IgD-negative memory B cell (primary cell): Measurements from ENCODE around the gene FAM222A. TPM values are rescaled to one million over a fixed set of nuclear protein-coding genes. Genes with fewer than 3 reads are reported as not detected.

ENCODE experiments used
- H3K27ac Mint-ChIP-seq, 3 donors: one replicate each; pipeline ENCODE4 v1.8.0; 2020 to 2022; ENCODE audit warnings: mild to moderate bottlenecking in 3 of 3, mixed read lengths in 3 of 3, moderate library complexity in 1 of 3
- H3K27me3 Mint-ChIP-seq: one replicate; pipeline ENCODE4 v1.8.0; 2021; ENCODE audit warnings: mixed read lengths
- H3K36me3 Mint-ChIP-seq: one replicate; pipeline ENCODE4 v1.8.0; 2020; ENCODE audit warnings: mild to moderate bottlenecking, mixed read lengths
- H3K4me1 Mint-ChIP-seq, 3 donors: one replicate each; pipeline ENCODE4 v1.8.0; 2020 to 2022; ENCODE audit warnings: mixed read lengths in 3 of 3, mild to moderate bottlenecking in 1 of 3
- H3K4me3 Mint-ChIP-seq, 4 donors: one replicate each; pipeline ENCODE4 v1.8.0; 2020 to 2022; ENCODE audit warnings: mild to moderate bottlenecking in 4 of 4, mixed read lengths in 4 of 4, moderate library complexity in 3 of 4
- H3K9me3 Mint-ChIP-seq, 3 donors: one replicate each; pipeline ENCODE4 v1.8.0; 2020 to 2021; ENCODE audit warnings: mixed read lengths in 3 of 3, mild to moderate bottlenecking in 1 of 3
- polyA plus RNA-seq: library from polyadenylated mRNA; unstranded; fragments of 300-500 nt; fragmentation: Illumina TruSeq; gene quantifications from one replicate; pipeline ENCODE4 v1.2.3, GENCODE V29; 2021

Gene FAM222A
- polyA plus RNA-seq, 1 donor from 2014 or later = 0.10 TPM

DNA sequence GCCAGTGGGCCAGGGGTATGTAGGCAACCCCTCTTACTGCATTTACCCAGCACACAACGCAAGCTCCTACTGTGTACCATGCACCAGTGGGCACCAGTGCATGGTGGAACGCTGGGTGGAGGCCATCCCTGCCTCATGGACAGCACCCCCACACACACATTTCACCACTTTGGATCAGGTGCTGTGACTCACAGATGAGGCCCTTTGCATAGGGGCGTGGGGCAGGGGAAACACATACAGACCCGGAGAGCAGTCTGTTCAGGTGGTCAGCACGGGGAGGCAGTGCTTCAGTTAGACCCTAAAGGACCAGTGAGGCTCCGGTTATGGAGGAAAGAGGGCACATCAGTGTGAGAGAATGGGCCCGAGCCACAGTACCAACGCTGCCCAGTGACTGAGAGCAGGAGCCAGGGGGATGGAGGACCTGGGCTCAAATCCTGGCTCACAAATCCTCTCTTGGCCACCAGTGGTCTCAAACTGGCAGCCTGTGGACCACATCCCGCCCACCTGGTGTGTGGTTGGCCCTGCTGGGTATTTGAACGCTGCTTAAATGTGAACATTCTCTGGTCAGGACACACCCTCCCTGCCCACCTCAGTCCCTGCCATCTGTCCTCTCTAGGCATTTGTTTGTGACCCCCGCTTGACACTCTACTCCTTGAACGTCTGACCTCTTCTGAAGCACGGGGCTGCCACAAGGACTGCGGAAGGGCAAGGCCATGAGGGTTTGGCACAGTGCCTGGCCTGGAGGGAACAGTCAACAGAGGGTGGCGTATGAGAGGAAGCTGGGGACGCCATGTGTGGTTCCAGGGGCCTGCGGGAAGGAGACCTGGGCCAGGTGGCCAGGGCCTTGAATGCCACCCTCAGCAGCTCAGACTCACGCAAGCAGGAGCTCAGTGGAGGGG is 46.7 kb downstream of the FAM222A start:
- Mint-ChIP-seq H3K27ac (peak overlapping the region in 1 of 3 donors; percentile 71), H3K4me1 (no peaks in the 10 kb centered on the region)

DNA sequence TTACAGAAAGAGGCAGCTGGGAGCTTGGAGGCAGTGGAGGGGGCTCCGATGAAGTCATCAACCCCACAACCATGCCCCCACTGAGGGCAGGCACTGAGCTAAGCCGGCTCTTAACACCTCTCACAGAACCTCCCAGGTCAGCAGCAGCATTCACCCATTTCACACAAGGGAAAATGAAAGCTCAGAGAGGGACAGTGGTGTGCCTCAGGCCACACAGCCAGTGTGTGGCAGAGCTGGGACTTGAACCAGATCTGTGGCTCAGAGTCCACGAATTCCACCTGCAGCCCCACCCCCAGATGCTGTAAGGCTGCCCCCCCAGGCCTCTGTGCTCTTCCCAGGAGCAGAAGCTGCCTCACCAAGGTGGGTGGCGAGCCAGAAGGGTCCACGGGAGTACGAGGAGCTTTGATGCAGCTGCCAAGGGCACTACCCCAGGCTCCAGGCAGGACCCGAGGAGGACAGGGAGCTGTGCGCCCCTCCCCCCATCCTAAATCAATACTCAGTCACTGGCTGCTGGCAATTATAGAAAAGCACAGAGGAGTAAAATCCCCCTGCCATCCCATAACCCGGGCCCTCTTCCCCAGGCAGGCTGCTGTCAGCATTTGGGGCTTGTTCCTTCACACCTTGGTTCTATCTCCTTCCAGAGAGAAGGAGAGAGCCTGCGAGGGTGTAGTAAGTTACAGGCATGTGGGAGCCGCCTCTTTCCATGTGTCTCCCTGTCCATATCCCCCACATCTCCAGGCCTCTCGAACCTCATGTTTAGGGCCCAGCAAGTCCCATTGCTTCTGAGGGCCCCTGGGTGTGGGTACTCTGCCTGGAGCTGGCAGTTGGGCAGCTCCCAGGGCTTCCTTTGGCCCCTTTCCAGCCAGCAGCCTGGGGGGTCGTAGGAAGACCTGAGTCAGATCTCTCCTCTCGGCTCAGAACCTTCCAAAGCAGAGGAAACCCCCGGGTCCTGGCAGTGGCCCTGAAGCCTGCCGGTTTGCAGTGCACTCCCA is 47.6 kb downstream of the FAM222A start:
- Mint-ChIP-seq H3K27ac (no peak overlapping the region), H3K9me3 (peaks cover 2 to 14% (median 10%) of the 10 kb centered on the region in 3 donors), H3K36me3 (no peaks in the 10 kb centered on the region), H3K4me3 (no peak overlapping the region), H3K4me1 (no peaks in the 10 kb centered on the region), H3K27me3 (peaks cover 2% of the 10 kb centered on the region)

More for the DNA sequence above, 46.7 kb downstream of the FAM222A start:
- Mint-ChIP-seq H3K4me3 (no peak overlapping the region), H3K36me3 (no peaks in the 10 kb centered on the region), H3K27me3 (peaks cover 2% of the 10 kb centered on the region), H3K9me3 (peaks cover 7 to 18% (median 13%) of the 10 kb centered on the region in 3 donors)

DNA sequence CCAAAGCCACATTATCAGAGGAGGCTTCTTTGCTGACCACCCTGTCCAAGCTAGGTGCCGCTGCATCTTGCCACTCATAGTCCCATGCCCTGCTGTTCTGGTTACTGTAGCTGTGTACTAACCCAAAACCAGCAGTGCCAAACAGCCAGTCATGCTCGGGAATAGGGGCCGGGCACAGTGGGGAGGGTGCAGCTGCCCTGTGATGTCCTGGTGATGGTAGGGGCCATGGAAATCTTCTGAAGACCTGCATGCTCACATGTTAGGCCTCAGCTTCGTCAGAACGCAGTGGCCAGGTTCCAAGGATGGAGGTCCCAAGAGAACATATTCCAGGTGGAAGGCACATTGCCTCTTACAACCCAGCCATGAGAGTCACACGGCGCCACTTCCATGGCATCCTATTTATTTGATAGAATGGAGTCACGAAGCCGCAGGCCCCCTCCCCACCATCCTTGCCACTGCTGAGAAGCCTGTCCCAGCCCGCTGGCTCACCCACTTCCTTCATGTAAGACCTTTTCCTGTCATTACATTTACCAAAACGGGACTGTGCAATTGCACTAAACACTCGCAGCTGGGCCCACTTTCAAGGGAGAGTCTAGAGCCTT is 48.5 kb downstream of the FAM222A start:
- Mint-ChIP-seq H3K9me3 (peaks cover 0 to 5% (median 3%) of the 10 kb centered on the region in 3 donors), H3K27ac (no peak overlapping the region), H3K36me3 (no peaks in the 10 kb centered on the region), H3K27me3 (peaks cover 2% of the 10 kb centered on the region), H3K4me3 (no peak overlapping the region), H3K4me1 (no peaks in the 10 kb centered on the region)

DNA sequence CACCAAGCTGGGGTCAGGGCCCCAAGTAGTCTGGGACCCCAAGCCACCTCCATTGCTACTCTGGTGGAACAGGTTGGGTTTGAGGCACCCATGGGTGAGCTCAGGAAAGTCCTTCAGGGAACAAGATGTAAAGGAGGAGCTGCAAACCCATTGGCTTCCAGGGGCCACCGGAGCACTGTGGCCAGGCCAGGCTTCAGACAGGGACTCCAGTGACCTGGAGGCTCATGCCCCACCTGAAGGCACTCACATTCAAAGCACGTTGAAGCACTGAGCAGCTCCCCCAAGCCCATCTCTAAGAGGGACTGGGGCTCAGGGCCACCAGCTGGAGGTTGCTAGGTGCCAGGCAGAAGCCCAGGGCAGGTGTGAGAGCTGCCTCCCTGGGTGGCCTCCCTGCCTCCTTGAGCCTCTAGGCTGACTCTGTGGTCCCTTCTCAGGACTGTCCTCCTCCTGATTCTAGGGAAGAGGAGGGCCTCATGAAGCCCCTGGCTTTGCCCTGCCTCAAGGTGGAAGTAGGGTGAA is 49.1 kb downstream of the FAM222A start:
- Mint-ChIP-seq H3K4me1 (no peaks in the 10 kb centered on the region), H3K36me3 (no peaks in the 10 kb centered on the region), H3K27ac (no peak overlapping the region), H3K9me3 (peaks cover 0 to 4% (median 3%) of the 10 kb centered on the region in 3 donors), H3K27me3 (peaks cover 2% of the 10 kb centered on the region), H3K4me3 (no peak overlapping the region)

DNA sequence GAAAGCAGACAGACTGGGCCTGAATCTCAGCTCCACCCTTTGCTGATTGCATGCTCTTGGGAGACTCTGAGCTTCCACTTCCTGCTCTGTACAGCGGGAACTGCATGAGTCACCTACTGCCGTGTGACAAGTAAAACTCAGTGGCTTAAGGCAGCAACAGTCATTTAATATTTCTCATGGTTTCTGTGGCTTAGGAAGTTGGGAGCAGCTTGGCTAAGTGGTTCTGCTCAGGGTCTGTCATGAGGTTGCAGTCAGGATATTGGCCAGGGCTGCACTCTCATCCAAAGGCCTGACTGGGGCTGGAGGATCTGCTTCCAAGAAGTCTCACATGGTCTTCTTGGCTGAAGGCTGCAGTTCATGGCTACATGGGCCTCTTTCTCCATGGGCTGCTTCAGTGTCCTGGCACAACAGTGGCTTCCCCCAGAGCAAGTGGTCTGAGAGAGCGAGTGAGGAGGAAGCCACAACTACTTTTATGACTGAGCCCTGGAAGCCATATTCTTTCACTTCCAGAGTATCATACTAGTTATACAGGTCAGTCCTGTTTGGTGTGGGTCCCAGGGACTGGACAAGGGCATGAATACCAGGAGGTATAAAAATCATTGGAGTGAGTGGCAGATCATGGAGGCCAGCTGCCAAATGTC is 49.7 kb downstream of the FAM222A start:
- Mint-ChIP-seq H3K27me3 (no peaks in the 10 kb centered on the region), H3K9me3 (peaks cover 0 to 4% (median 3%) of the 10 kb centered on the region in 3 donors), H3K27ac (peak overlapping the region in 1 of 3 donors; percentile 86), H3K4me1 (no peaks in the 10 kb centered on the region), H3K4me3 (no peak overlapping the region), H3K36me3 (no peaks in the 10 kb centered on the region)

DNA sequence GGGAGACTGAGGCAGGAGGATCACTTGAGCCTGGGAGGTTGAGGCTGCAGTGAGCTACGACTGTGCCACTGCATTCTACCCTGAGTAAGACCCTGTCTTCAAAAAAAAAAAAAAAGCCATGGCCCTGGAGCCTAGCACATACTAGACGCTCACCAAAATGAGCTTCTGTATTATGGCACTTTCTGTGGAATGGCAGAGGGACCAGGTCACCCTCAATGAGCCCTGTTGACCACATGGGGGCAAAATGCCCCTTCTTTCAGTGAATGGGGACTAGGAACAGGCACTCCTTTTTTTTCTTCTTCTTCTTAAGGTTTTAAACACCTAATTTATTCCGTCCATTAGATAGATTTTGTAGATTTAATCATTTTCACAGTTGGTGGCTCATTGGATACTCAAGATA is 50.5 kb downstream of the FAM222A start:
- Mint-ChIP-seq H3K4me1 (no peaks in the 10 kb centered on the region), H3K27ac (no peak overlapping the region), H3K27me3 (no peaks in the 10 kb centered on the region), H3K9me3 (peaks cover 0 to 4% (median 3%) of the 10 kb centered on the region in 3 donors), H3K36me3 (no peaks in the 10 kb centered on the region), H3K4me3 (no peak overlapping the region)

DNA sequence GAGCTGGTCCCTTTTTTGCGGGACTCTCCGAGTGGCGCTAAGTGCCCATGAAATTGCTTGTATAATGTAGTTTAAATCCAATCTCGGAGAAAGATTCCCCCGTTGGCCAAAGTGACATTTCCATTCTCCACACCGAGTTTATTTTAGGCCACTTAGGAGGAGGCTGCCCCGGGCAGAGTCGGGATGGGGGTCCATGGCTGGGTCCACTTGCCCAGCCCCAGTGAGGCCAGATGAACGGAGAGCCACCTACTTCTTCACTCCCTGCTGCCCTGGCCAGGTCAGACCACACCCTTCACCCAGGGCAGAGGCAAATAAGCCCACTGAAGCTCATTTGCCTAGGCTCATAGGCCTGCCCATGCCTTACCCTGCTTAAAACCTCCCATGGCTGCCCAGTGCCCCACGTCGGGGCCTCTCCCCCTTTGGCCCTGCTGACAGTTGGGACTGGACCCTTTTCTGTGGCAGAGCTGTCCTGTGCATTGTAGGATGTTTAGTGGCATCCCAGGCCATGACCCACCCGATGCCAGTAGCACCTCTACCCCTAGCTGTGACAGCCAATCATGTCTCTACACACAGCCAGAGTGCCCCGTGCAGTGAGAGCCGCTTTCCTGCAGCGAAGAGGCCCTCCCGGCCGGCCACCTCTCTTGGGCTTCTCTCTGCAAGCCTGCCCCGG is 51.3 kb downstream of the FAM222A start:
- peak overlapping the region in 1 of 3 donors; percentile 57 for H3K27ac Mint-ChIP-seq
- no peaks in the 10 kb centered on the region for H3K4me1 Mint-ChIP-seq
- H3K9me3 Mint-ChIP-seq = peaks cover 0 to 4% (median 3%) of the 10 kb centered on the region in 3 donors
- H3K4me3 Mint-ChIP-seq = no peak overlapping the region
- H3K27me3 Mint-ChIP-seq = no peaks in the 10 kb centered on the region
- no peaks in the 10 kb centered on the region for H3K36me3 Mint-ChIP-seq

DNA sequence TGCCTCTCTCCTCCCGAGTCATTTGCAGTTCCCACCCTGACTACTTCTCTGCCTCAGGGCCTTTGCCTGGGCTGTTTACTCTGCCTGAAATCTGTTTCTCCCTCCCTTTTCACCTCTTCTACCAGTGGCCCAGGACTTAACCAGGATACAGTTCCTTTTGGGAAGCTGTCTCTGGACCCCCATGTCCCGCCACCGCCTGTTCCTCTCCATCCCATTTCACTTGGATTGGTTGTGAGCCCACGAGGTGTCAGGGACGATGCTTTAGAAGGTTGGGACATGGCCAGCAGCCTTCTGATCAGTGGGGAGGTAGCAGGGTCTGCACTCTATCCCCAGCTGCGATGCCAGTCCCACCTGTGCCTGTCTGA is 51.8 kb downstream of the FAM222A start:
- Mint-ChIP-seq H3K27ac (peak overlapping the region in 1 of 3 donors; percentile 57), H3K27me3 (no peaks in the 10 kb centered on the region), H3K4me3 (no peak overlapping the region), H3K9me3 (peaks cover 0 to 4% (median 3%) of the 10 kb centered on the region in 3 donors), H3K36me3 (no peaks in the 10 kb centered on the region), H3K4me1 (no peaks in the 10 kb centered on the region)

DNA sequence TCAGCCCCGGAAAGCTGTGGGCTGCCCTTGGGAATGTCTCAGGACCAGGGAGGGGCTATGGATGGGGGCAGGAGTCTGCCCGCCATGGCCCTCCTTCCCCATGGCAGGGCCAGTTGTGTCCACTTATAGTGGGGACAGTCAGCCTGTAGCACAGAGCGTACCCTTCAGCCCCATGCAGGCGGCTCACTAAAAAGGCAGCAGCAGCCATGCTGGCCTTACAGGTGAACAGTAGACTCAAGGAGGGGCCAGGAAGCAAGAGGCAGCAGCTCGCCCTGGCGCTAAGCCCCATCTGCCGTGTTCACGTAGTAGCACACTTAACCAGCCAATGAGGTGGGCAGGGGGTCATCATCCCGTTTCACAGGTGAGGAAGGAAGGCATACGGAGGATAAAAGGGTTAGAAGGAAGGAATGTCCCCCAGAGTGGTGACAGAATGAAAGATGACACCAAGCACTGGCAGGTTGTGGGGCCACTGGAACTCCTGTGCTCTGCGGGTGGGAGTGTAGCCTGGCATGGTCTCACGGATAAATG is 52.7 kb downstream of the FAM222A start:
- Mint-ChIP-seq H3K9me3 (peaks cover 0 to 4% (median 3%) of the 10 kb centered on the region in 3 donors), H3K27me3 (no peaks in the 10 kb centered on the region), H3K36me3 (no peaks in the 10 kb centered on the region), H3K4me1 (no peaks in the 10 kb centered on the region), H3K27ac (no peak overlapping the region), H3K4me3 (no peak overlapping the region)

DNA sequence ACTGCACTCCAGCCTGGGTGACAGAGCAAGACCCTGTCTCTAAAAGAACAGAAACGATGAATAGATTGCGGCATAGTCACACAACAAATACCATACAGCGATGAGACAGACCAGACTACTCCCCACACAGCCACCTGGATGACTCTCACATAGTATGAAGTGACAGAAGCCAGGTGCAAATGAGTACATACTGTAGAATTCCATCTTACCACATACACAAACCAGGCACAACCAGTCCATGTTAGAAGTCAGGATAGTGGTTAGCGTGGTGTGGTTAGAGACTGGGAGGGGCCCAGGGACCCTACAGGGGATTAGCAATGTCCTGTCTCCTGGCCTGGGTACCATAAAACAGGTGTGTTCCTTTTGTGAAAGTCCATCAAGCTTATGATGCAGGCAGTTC is 53.8 kb downstream of the FAM222A start:
- no peaks in the 10 kb centered on the region for H3K36me3 Mint-ChIP-seq
- peaks cover 0 to 4% (median 3%) of the 10 kb centered on the region in 3 donors for H3K9me3 Mint-ChIP-seq
- no peaks in the 10 kb centered on the region for H3K4me1 Mint-ChIP-seq
- H3K27me3 Mint-ChIP-seq = no peaks in the 10 kb centered on the region
- H3K4me3 Mint-ChIP-seq = no peak overlapping the region
- H3K27ac Mint-ChIP-seq = peak overlapping the region in 1 of 3 donors; percentile 2

DNA sequence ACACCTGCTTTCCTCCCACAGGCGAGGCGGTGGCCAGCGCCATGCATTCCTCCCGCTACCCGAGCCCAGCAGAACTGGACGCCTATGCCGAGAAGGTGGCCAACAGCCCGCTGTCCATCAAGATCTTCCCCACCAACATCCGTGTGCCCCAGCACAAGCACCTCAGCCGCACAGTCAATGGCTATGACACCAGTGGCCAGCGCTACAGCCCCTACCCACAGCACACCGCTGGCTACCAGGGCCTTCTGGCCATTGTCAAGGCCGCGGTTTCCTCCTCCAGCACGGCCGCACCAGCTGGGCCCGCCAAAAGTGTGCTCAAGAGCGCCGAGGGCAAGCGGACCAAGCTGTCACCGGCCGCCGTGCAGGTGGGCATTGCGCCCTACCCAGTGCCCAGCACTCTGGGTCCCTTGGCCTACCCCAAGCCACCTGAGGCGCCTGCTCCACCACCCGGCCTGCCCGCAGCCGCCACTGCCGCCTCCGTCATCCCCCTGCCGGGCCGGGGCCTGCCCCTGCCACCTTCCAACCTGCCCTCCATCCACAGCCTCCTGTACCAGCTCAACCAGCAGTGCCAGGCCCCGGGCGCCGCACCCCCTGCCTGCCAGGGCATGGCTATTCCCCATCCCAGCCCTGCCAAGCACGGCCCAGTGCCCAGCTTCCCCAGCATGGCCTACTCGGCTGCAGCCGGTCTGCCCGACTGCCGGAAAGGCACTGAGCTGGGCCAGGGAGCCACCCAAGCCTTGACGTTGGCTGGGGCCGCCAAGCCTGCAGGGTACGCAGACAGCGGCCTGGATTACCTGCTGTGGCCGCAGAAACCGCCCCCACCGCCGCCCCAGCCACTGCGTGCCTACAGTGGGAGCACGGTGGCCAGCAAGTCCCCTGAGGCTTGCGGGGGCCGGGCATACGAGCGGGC is 54.6 kb downstream of the FAM222A start:
- Mint-ChIP-seq H3K4me1 (no peaks in the 10 kb centered on the region), H3K4me3 (no peak overlapping the region), H3K36me3 (no peaks in the 10 kb centered on the region), H3K9me3 (peaks cover 0 to 3% (median 3%) of the 10 kb centered on the region in 3 donors), H3K27ac (no peak overlapping the region), H3K27me3 (no peaks in the 10 kb centered on the region)

DNA sequence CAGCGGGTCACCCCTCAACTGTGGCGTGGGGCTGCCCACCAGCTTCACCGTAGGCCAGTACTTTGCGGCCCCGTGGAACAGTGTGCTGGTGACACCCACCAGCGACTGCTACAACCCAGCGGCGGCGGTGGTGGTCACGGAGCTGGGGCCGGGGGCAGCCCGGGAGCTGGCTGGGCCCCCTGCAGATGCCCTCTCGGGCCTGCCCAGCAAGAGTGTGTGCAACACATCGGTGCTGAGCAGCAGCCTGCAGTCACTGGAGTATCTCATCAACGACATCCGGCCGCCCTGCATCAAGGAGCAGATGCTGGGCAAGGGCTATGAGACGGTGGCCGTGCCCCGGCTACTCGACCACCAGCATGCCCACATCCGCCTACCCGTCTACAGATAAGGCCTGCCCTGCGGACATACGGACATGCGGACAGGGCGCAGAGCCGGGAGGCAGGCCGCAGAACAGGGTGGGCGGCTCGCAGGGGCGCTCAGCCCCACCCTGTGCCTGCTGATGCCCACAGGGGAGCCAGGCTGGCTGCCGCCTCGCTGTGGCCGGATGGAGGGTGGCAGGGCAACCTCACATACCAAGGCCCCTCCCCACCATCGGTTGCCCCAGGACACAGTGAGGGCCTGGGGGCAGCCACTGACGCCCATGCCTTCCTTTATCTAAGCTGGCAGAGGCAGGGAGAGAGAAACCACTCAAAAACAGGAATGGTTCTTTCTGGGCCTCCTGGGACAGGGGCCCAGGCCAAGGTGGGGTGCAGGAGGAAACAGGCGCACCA is 55.5 kb downstream of the FAM222A start:
- Mint-ChIP-seq H3K4me1 (peaks cover 0 to 5% (median 0%) of the 10 kb centered on the region in 3 donors), H3K27me3 (no peaks in the 10 kb centered on the region), H3K36me3 (no peaks in the 10 kb centered on the region), H3K27ac (no peak overlapping the region), H3K9me3 (no peaks in the 10 kb centered on the region), H3K4me3 (no peak overlapping the region)
